Smooth muscle cell (in vitro differentiated cells): ENCODE results near the gene DPF3. TPM values are rescaled to one million over a fixed set of nuclear protein-coding genes. Genes with fewer than 3 reads are reported as not detected.

ENCODE experiments used
- DNase-seq: peaks from one replicate; lab custom pipeline; 2025; ENCODE audit not compliant: unreplicated experiment; lab: John Stamatoyannopoulos, UW
- H2AFZ ChIP-seq: fragments of 200-600 bp; sonication (generic); 2 replicates; pipeline ENCODE4 v1.6.0; 2016; ENCODE audit warnings: antibody characterized with exemption, low read depth, mild to moderate bottlenecking
- H3F3A ChIP-seq: fragments of 200-600 bp; sonication (generic); 2 replicates; pipeline ENCODE4 v1.6.0; 2017; ENCODE audit warnings: antibody characterized with exemption, low read depth
- H3K27ac ChIP-seq: fragments of 200-600 bp; sonication (generic); 2 replicates; pipeline ENCODE4 v1.5.1; 2016; ENCODE audit warnings: low read depth, mild to moderate bottlenecking
- H3K27me3 ChIP-seq: fragments of 200-600 bp; sonication (generic); 2 replicates; pipeline ENCODE4 v1.6.1; 2016; ENCODE audit warnings: low read depth, mild to moderate bottlenecking
- H3K36me3 ChIP-seq: fragments of 200-600 bp; sonication (generic); 2 replicates; pipeline ENCODE4 v1.5.1; 2016; ENCODE audit warnings: low read depth
- H3K4me1 ChIP-seq: fragments of 200-600 bp; sonication (generic); 2 replicates; pipeline ENCODE4 v1.5.1; 2016; ENCODE audit warnings: low read depth
- H3K4me2 ChIP-seq: fragments of 200-600 bp; sonication (generic); 2 replicates; pipeline ENCODE4 v1.6.0; 2016; ENCODE audit warnings: mild to moderate bottlenecking
- H3K4me3 ChIP-seq: fragments of 200-600 bp; sonication (generic); 2 replicates; pipeline ENCODE4 v1.5.1; 2016; ENCODE audit warnings: mild to moderate bottlenecking
- H3K79me2 ChIP-seq: fragments of 200-600 bp; sonication (generic); 2 replicates; pipeline ENCODE4 v1.6.0; 2016; ENCODE audit warnings: low read depth, mild to moderate bottlenecking
- H3K9ac ChIP-seq: fragments of 200-600 bp; sonication (generic); 2 replicates; pipeline ENCODE4 v1.6.0; 2016; ENCODE audit warnings: low read depth
- H3K9me3 ChIP-seq: fragments of 200-600 bp; sonication (generic); replicated peaks from 2 replicates; pipeline ENCODE4 v1.5.1; 2016; ENCODE audit warnings: low read depth
- H4K20me1 ChIP-seq: fragments of 200-600 bp; sonication (generic); 2 replicates; pipeline ENCODE4 v1.6.0; 2016; ENCODE audit warnings: low read depth
- CTCF ChIP-seq: fragments of 200-600 bp; sonication (generic); IDR thresholded peaks from 2 replicates; pipeline ENCODE4 v1.5.1; 2017; ENCODE audit warnings: borderline replicate concordance, mild to moderate bottlenecking, antibody characterized with exemption; ENCODE audit not compliant: insufficient read depth, poor library complexity, severe bottlenecking
- WGBS: methylation state at CpG from one replicate; pipeline ENCODE4 v1.1.7; 2016; ENCODE audit warnings: low lambda C conversion rate; 5-methylcytosine and 5-hydroxymethylcytosine counted together
- polyA plus RNA-seq: library from polyadenylated mRNA; unstranded; fragments of >200 nt; fragmentation: Nextera tagmentation; extraction: Ambion mirVana; gene quantifications from 2 replicates; pipeline ENCODE4 v1.2.1, GENCODE V29; 2016
- total RNA-seq: library from RNA; depleted of rRNA; stranded (reverse); fragments of >200 nt; gene quantifications from 2 replicates; pipeline ENCODE4 v1.2.3, GENCODE V29; 2014

The DPF3 gene
- total and polyA plus RNA-seq, 2 experiments from 2014 or later: 4.9 to 12.6 TPM

- no peaks in the 10 kb centered on the region for H3K79me2 ChIP-seq
- WGBS: 96% methylated on average over 8 of the region's 8 CpGs
- no peak overlapping the region for H3K4me3 ChIP-seq
- H4K20me1 ChIP-seq: no peaks in the 10 kb centered on the region
- no peaks in the 10 kb centered on the region for H3K27me3 ChIP-seq
- no peak overlapping the region for H3K9ac ChIP-seq
- no peak overlapping the region for H3K4me2 ChIP-seq
- H3K4me1 ChIP-seq: no peaks in the 10 kb centered on the region
- no peak overlapping the region for H3K27ac ChIP-seq
- H2AFZ ChIP-seq: no peak overlapping the region
- no peaks in the 10 kb centered on the region for H3K9me3 ChIP-seq
- H3K36me3 ChIP-seq: no peaks in the 10 kb centered on the region
- DNase-seq: no peak
- no peaks in the 10 kb centered on the region for H3F3A ChIP-seq
- no peak for TF ChIP-seq CTCF
Measured at GRCh38 chr14:72640911-72641485, 252.9 kb downstream of the DPF3 start.

DNA sequence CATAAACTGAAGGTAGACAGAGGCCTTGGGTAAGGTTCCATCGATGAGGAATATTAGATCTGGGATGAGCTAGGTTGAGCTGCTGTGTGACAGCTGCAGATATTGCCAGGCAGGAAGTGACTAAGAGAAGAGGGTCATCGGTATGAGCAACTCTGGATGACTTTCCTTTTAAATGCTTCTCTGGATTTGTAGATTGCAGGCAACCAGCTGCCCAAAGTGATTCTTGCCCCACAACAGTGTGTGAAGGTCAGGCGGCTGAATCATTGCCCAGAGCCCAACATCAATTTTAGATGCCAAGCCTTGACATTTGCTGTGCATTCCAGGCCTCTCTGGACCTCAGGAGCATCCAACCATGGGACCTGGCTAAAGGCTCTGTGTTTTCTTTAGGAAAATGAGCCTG lies 255.9 kb downstream of the DPF3 start:
- H3K9ac ChIP-seq: no peak overlapping the region
- no peak overlapping the region for H2AFZ ChIP-seq
- no peaks in the 10 kb centered on the region for H3K4me1 ChIP-seq
- H3K36me3 ChIP-seq: no peaks in the 10 kb centered on the region
- H3K27me3 ChIP-seq: no peaks in the 10 kb centered on the region
- no peaks in the 10 kb centered on the region for H4K20me1 ChIP-seq
- no peak overlapping the region for H3K4me3 ChIP-seq
- no peaks in the 10 kb centered on the region for H3K79me2 ChIP-seq
- peak overlapping the region; percentile 49 for H3K4me2 ChIP-seq
- 27% methylated on average over 3 of the region's 3 CpGs for WGBS
- DNase-seq: no peak
- no peaks in the 10 kb centered on the region for H3K9me3 ChIP-seq
- peak overlapping the region; percentile 66 for H3K27ac ChIP-seq
- no peak for TF ChIP-seq CTCF
- H3F3A ChIP-seq: no peaks in the 10 kb centered on the region

DNA sequence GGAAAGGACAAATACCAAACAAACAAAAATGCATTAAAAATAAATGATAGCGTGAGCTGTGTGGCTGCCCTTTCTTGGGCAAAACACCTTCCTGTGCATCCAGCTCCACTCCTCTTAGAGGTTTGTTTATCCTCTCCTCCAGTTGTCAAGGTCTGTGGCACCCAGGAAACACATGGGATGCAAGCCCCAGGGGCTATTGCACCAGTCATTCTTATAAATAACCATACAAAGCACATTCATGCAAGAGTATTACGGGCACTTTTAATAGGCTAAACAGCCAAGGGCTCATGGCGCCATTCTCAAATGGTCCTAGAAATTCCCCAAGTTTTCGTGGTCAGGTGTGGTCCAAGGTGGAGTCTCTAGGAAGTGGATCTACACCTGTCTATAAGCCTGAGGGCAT lies 257.0 kb downstream of the DPF3 start:
- no peak for DNase-seq
- no peaks in the 10 kb centered on the region for H3K27me3 ChIP-seq
- no peaks in the 10 kb centered on the region for H3K79me2 ChIP-seq
- no peaks in the 10 kb centered on the region for H3K36me3 ChIP-seq
- no peaks in the 10 kb centered on the region for H3K4me1 ChIP-seq
- H2AFZ ChIP-seq: no peak overlapping the region
- WGBS: 96% methylated on average over 4 of the region's 4 CpGs
- H3K4me2 ChIP-seq: no peak overlapping the region
- no peak for TF ChIP-seq CTCF
- no peaks in the 10 kb centered on the region for H3K9me3 ChIP-seq
- H4K20me1 ChIP-seq: no peaks in the 10 kb centered on the region
- H3K27ac ChIP-seq: no peak overlapping the region
- no peaks in the 10 kb centered on the region for H3F3A ChIP-seq
- H3K9ac ChIP-seq: no peak overlapping the region
- H3K4me3 ChIP-seq: no peak overlapping the region

- Histone ChIP-seq H3K79me2 (no peaks in the 10 kb centered on the region), H2AFZ (no peak overlapping the region), H3K9me3 (no peaks in the 10 kb centered on the region), H3K27me3 (no peaks in the 10 kb centered on the region), H3K4me1 (no peaks in the 10 kb centered on the region), H3F3A (no peaks in the 10 kb centered on the region), H3K4me2 (no peak overlapping the region), H3K36me3 (no peaks in the 10 kb centered on the region), H3K27ac (no peak overlapping the region), H3K4me3 (no peak overlapping the region), H3K9ac (no peak overlapping the region), H4K20me1 (no peaks in the 10 kb centered on the region)
- DNase-seq: no peak
- 91% methylated on average over 1 of the region's 1 CpG for WGBS
- no peak for TF ChIP-seq CTCF
Measured at GRCh38 chr14:72636094-72636493, 257.8 kb downstream of the DPF3 start.
